ENCODE measurements around the gene USP14. TPM values are rescaled to one million over a fixed set of nuclear protein-coding genes. Genes with fewer than 3 reads are reported as not detected.
"Not testable (repeated sequence)": the region's sequence is repeated elsewhere in the genome, so short reads cannot be mapped to it uniquely, and the experiment has no call there.

The USP14 gene
- total and polyA plus RNA-seq, 2 donors = 26.7 to 59.1 TPM

GRCh38 chr18:140670-141266 is 17.6 kb upstream of the USP14 start:
- no peak overlapping the region for H3K4me3 ChIP-seq (ENCODE audit: low read depth, low read length)
- no peak for DNase-seq (ENCODE audit: extremely low spot score)
- 80% methylated on average over 7 of the region's 7 CpGs for WGBS
- H3K36me3 ChIP-seq (ENCODE audit: insufficient read depth) = no peaks in the 10 kb centered on the region
- H3K27ac ChIP-seq (ENCODE audit: low read depth) = no peak overlapping the region
- no peaks in the 10 kb centered on the region for H3K4me1 ChIP-seq (ENCODE audit: insufficient read depth)

- not testable (repeated sequence) for H3K4me3 ChIP-seq (ENCODE audit: low read depth, low read length); H3K4me1 ChIP-seq (ENCODE audit: insufficient read depth); H3K36me3 ChIP-seq (ENCODE audit: insufficient read depth); H3K27ac ChIP-seq (ENCODE audit: low read depth); DNase-seq (ENCODE audit: extremely low spot score)
- WGBS = 81% methylated on average over 7 of the region's 7 CpGs
Measured at GRCh38 chr18:142624-143296, 15.6 kb upstream of the USP14 start.

DNA sequence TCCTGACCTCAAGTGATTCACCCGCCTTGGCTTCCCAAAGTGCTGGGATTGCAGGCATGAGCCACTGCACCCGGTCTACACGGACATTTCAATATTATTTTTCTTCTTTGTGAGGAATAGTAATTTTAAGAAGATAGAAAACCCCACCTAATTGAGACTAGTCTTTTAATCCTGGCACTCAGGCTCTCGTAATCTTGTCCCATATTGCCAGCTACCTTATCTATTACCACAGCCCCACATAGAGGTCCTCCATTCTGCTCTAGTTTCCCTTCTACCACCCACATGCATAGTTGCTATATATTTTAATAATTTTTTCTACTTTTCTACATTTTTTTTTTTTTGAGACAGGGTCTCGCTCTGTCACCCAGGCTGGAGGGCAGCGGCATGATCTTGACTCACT is 9.5 kb upstream of the USP14 start:
- 80% methylated on average over 6 of the region's 6 CpGs for WGBS
- Histone ChIP-seq H3K4me1 (ENCODE audit: insufficient read depth) (no peaks in the 10 kb centered on the region), H3K4me3 (ENCODE audit: low read depth, low read length) (no peak overlapping the region), H3K27ac (ENCODE audit: low read depth) (no peak overlapping the region), H3K36me3 (ENCODE audit: insufficient read depth) (no peaks in the 10 kb centered on the region)
- no peak for DNase-seq (ENCODE audit: extremely low spot score)

GRCh38 chr18:154151-154550 is 4.2 kb upstream of the USP14 start:
- Histone ChIP-seq H3K27ac (ENCODE audit: low read depth) (no peak overlapping the region), H3K4me3 (ENCODE audit: low read depth, low read length) (no peak overlapping the region), H3K36me3 (ENCODE audit: insufficient read depth) (no peaks in the 10 kb centered on the region), H3K4me1 (ENCODE audit: insufficient read depth) (no peaks in the 10 kb centered on the region)
- WGBS = 73% methylated on average over 7 of the region's 7 CpGs
- DNase-seq (ENCODE audit: extremely low spot score) = no peak

- Histone ChIP-seq H3K4me3 (ENCODE audit: low read depth, low read length) (no peak overlapping the region), H3K27ac (ENCODE audit: low read depth) (no peak overlapping the region), H3K4me1 (ENCODE audit: insufficient read depth) (no peaks in the 10 kb centered on the region), H3K36me3 (ENCODE audit: insufficient read depth) (no peaks in the 10 kb centered on the region)
- 79% methylated on average over 6 of the region's 6 CpGs for WGBS
- DNase-seq (ENCODE audit: extremely low spot score) = no peak
Measured at GRCh38 chr18:155688-156087, 2.7 kb upstream of the USP14 start.

DNA sequence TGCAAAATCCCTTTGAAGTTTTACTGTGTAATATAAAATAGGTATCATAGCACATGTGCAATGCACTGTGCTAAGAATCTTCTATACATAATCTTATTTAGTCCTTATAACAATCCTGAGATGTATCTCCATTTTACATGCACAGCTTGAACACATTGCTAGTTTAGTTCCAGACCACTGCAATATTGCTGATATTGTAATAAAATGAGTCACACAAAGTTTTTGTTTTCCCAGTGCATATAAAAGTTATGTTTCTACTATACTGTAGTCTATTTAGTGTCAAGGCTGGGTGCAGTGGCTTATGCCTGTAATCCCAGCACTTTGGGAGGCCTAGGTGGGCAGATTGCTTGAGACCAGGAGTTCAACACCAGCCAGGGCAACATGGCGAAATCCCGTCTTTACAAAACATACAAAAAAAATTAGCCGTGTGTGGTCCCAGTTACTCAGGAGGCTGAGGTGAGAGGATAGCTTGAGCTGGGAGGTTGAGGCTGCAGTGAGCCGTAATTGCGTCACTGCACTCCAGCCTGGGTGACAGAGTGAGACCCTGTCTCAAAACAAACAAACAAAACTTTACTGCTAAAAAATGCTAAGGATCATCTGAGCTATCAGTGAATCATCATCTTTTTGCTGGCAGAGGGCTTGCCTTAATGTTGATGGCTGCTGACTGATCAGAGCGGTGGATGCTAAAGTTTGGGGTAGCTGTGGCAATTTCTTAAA is 1.7 kb upstream of the USP14 start:
- Histone ChIP-seq H3K4me3 (ENCODE audit: low read depth, low read length) (no peak overlapping the region), H3K4me1 (ENCODE audit: insufficient read depth) (no peaks in the 10 kb centered on the region), H3K27ac (ENCODE audit: low read depth) (no peak overlapping the region), H3K36me3 (ENCODE audit: insufficient read depth) (no peaks in the 10 kb centered on the region)
- 87% methylated on average over 6 of the region's 6 CpGs for WGBS
- no peak for DNase-seq (ENCODE audit: extremely low spot score)

- no peak for DNase-seq (ENCODE audit: extremely low spot score)
- Histone ChIP-seq H3K36me3 (ENCODE audit: insufficient read depth) (no peaks in the 10 kb centered on the region), H3K27ac (ENCODE audit: low read depth) (peak overlapping the region; percentile 90), H3K4me3 (ENCODE audit: low read depth, low read length) (peak overlapping the region; percentile 96), H3K4me1 (ENCODE audit: insufficient read depth) (no peaks in the 10 kb centered on the region)
- WGBS = 3% methylated on average over 23 of the region's 23 CpGs
Measured at GRCh38 chr18:159037-159652, 788 bp downstream of the USP14 start.

GRCh38 chr18:159933-160332 is 1.6 kb downstream of the USP14 start:
- DNase-seq (ENCODE audit: extremely low spot score) = no peak
- WGBS = 95% methylated on average over 15 of the region's 15 CpGs
- Histone ChIP-seq H3K4me3 (ENCODE audit: low read depth, low read length) (no peak overlapping the region), H3K27ac (ENCODE audit: low read depth) (no peak overlapping the region), H3K36me3 (ENCODE audit: insufficient read depth) (no peaks in the 10 kb centered on the region), H3K4me1 (ENCODE audit: insufficient read depth) (no peaks in the 10 kb centered on the region)

GRCh38 chr18:160831-161570 is 2.6 kb downstream of the USP14 start:
- no peak overlapping the region for H3K4me3 ChIP-seq (ENCODE audit: low read depth, low read length)
- H3K4me1 ChIP-seq (ENCODE audit: insufficient read depth) = no peaks in the 10 kb centered on the region
- no peak overlapping the region for H3K27ac ChIP-seq (ENCODE audit: low read depth)
- DNase-seq (ENCODE audit: extremely low spot score) = no peak
- 91% methylated on average over 11 of the region's 11 CpGs for WGBS
- peaks cover 2% of the 10 kb centered on the region for H3K36me3 ChIP-seq (ENCODE audit: insufficient read depth)

DNA sequence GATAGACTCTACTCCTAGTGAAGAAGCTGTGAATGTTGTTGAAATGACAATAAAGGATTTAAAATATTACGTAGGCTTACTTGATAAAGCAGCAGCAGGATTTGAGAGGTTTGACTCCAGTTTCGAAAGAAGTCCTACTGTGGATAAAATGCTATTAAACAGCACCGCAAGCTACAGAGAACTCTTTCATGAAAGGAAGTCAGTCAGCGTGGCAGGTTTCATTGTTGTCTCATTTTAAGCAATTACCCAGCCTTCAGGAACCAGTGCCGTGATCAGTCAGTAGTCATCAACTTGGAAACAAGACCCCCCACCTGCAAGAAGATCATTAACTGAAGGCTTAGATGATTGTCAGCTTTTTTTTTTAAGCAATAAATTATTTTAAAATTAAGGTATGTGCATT is 14.0 kb downstream of the USP14 start:
- peaks cover 1% of the 10 kb centered on the region for H3K36me3 ChIP-seq (ENCODE audit: insufficient read depth)
- 90% methylated on average over 5 of the region's 5 CpGs for WGBS

GRCh38 chr18:179499-179898 is 21.1 kb downstream of the USP14 start:
- H3K36me3 ChIP-seq (ENCODE audit: insufficient read depth) = no peaks in the 10 kb centered on the region
- no peak overlapping the region for H3K4me3 ChIP-seq (ENCODE audit: low read depth, low read length)
- DNase-seq (ENCODE audit: extremely low spot score) = no peak
- H3K27ac ChIP-seq (ENCODE audit: low read depth) = no peak overlapping the region
- WGBS = 91% methylated on average over 5 of the region's 5 CpGs
- H3K4me1 ChIP-seq (ENCODE audit: insufficient read depth) = no peaks in the 10 kb centered on the region

More for the DNA sequence above, 14.0 kb downstream of the USP14 start:
- H3K4me3 ChIP-seq (ENCODE audit: low read depth, low read length) = no peak overlapping the region
- no peak overlapping the region for H3K27ac ChIP-seq (ENCODE audit: low read depth)
- H3K4me1 ChIP-seq (ENCODE audit: insufficient read depth) = no peaks in the 10 kb centered on the region
- no peak for DNase-seq (ENCODE audit: extremely low spot score)

- Histone ChIP-seq H3K36me3 (ENCODE audit: insufficient read depth) (no peaks in the 10 kb centered on the region), H3K4me3 (ENCODE audit: low read depth, low read length) (no peak overlapping the region), H3K4me1 (ENCODE audit: insufficient read depth) (no peaks in the 10 kb centered on the region), H3K27ac (ENCODE audit: low read depth) (no peak overlapping the region)
- no peak for DNase-seq (ENCODE audit: extremely low spot score)
Measured at GRCh38 chr18:181711-182110, 23.4 kb downstream of the USP14 start.

GRCh38 chr18:183769-184168 is 25.4 kb downstream of the USP14 start:
- WGBS = 85% methylated on average over 1 of the region's 1 CpG
- H3K36me3 ChIP-seq (ENCODE audit: insufficient read depth) = no peaks in the 10 kb centered on the region
- H3K4me3 ChIP-seq (ENCODE audit: low read depth, low read length) = no peak overlapping the region
- no peak for DNase-seq (ENCODE audit: extremely low spot score)
- no peaks in the 10 kb centered on the region for H3K4me1 ChIP-seq (ENCODE audit: insufficient read depth)
- no peak overlapping the region for H3K27ac ChIP-seq (ENCODE audit: low read depth)

Data from urinary bladder (tissue), 4 donors.